ENCODE measurements around the gene CYTH3.
"Not testable (repeated sequence)": the region's sequence is repeated elsewhere in the genome, so short reads cannot be mapped to it uniquely, and the experiment has no call there.

Gene CYTH3

DNA sequence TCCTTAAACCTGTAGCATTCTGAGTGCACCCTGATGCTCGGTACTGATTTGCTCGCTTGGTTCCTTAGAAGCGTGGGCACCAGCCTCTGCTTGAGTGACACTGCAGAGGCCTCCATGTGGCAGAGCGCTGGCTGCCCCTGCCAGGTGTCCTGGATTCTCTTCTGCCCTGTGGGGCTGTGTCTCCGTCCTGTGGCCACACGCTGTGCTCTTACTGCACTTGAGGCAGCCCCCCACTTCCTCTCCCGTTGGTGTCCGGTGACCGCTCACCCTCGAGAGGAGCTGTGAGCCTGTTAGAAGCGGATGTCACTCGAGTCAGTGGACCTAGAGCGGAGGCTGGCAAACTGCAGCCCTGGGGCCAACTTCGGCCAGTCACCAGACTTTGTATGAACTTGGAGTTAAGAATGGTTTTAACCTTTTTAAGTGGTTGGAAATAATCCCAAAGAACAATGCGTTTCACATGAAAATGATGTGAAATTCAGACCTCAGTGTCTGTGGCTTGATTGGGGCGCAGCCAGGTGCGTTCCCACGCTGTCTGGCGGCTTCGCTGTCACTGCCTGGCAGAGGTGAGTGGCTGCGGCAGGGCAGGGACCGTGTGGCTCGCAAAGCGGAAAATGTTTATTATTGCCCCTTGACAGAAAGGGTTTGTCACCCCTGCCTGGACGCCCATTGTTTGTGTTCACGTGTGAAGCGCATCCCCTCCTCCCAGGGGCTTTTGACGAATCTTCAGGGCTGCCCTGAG is 114.6 kb downstream of the CYTH3 start:
- H3K27me3 Mint-ChIP-seq (ENCODE audit: low read depth): no peaks in the 10 kb centered on the region
- no peaks in the 10 kb centered on the region for H3K9me3 Mint-ChIP-seq
- H3K36me3 Mint-ChIP-seq (ENCODE audit: low read depth): peaks cover 34% of the 10 kb centered on the region
- H3K4me1 Mint-ChIP-seq (ENCODE audit: low read depth): peaks cover 4% of the 10 kb centered on the region
- H3K27ac Mint-ChIP-seq: no peak overlapping the region
- H3K4me3 Mint-ChIP-seq: no peak overlapping the region

DNA sequence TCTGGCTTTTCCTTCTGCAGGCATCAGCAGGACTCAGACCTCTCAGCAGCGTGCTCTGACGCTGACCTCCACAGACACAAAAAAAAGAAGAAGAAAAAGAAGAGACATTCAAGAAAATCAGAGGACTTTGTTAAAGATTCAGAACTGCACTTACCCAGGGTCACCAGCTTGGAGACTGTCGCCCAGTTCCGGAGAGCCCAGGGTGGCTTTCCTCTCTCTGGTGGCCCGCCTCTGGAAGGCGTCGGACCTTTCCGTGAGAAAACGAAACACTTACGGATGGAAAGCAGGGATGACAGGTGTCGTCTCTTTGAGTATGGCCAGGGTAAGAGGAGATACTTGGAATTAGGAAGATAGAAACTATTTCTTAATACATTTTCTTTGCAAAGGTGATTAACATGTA is 115.7 kb downstream of the CYTH3 start:
- H3K27ac Mint-ChIP-seq: no peak overlapping the region
- H3K27me3 Mint-ChIP-seq (ENCODE audit: low read depth): no peaks in the 10 kb centered on the region
- H3K4me1 Mint-ChIP-seq (ENCODE audit: low read depth): peaks cover 3% of the 10 kb centered on the region
- no peaks in the 10 kb centered on the region for H3K9me3 Mint-ChIP-seq
- peaks cover 38% of the 10 kb centered on the region for H3K36me3 Mint-ChIP-seq (ENCODE audit: low read depth)
- H3K4me3 Mint-ChIP-seq: no peak overlapping the region

DNA sequence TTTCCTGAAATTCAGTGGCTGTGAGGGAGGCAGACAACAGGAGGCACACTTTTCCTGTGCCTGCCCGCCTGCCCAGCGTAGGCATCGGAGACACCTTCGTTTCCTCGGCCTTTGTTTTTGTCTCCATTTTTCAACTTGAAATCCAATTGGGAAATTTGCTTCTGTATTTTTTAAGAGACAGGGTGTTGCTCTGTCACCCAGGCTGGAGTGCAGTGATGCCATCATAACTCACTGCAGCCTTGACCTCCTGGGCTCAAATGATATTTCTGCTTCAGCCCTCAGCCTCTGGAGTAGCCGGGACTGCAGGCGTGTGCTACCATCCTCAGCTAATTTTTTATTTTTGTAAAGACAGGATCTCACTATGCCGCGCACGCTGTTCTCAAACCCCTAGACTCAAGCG is 116.8 kb downstream of the CYTH3 start:
- Mint-ChIP-seq H3K27me3 (ENCODE audit: low read depth) (no peaks in the 10 kb centered on the region), H3K4me3 (no peak overlapping the region), H3K4me1 (ENCODE audit: low read depth) (no peaks in the 10 kb centered on the region), H3K9me3 (no peaks in the 10 kb centered on the region), H3K36me3 (ENCODE audit: low read depth) (peaks cover 40% of the 10 kb centered on the region), H3K27ac (no peak overlapping the region)

DNA sequence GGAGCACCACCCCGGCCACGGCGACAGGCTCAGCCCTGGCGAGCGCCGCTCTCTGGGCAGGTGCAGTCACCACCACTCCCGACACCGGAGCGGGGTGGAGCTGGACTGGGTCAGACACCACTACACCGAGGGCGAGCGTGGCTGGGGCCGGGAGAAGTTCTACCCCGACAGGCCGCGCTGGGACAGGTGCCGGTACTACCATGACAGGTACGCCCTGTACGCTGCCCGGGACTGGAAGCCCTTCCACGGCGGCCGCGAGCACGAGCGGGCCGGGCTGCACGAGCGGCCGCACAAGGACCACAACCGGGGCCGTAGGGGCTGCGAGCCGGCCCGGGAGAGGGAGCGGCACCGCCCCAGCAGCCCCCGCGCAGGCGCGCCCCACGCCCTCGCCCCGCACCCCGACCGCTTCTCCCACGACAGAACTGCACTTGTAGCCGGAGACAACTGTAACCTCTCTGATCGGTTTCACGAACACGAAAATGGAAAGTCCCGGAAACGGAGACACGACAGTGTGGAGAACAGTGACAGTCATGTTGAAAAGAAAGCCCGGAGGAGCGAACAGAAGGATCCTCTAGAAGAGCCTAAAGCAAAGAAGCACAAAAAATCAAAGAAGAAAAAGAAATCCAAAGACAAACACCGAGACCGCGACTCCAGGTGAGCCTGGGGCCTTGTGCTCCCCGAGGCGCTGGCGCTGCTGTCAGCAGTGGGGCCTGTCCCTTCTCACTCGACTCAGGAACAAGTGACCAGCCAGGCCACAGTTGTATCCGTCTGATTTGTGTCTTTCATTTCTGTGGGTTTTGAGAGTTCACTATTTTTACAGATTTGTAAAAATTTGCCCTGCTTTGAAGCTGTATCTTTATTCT is 117.7 kb downstream of the CYTH3 start:
- H3K27me3 Mint-ChIP-seq (ENCODE audit: low read depth): no peaks in the 10 kb centered on the region
- H3K9me3 Mint-ChIP-seq: no peaks in the 10 kb centered on the region
- H3K36me3 Mint-ChIP-seq (ENCODE audit: low read depth): peaks cover 44% of the 10 kb centered on the region
- no peaks in the 10 kb centered on the region for H3K4me1 Mint-ChIP-seq (ENCODE audit: low read depth)
- H3K27ac Mint-ChIP-seq: no peak overlapping the region
- no peak overlapping the region for H3K4me3 Mint-ChIP-seq

DNA sequence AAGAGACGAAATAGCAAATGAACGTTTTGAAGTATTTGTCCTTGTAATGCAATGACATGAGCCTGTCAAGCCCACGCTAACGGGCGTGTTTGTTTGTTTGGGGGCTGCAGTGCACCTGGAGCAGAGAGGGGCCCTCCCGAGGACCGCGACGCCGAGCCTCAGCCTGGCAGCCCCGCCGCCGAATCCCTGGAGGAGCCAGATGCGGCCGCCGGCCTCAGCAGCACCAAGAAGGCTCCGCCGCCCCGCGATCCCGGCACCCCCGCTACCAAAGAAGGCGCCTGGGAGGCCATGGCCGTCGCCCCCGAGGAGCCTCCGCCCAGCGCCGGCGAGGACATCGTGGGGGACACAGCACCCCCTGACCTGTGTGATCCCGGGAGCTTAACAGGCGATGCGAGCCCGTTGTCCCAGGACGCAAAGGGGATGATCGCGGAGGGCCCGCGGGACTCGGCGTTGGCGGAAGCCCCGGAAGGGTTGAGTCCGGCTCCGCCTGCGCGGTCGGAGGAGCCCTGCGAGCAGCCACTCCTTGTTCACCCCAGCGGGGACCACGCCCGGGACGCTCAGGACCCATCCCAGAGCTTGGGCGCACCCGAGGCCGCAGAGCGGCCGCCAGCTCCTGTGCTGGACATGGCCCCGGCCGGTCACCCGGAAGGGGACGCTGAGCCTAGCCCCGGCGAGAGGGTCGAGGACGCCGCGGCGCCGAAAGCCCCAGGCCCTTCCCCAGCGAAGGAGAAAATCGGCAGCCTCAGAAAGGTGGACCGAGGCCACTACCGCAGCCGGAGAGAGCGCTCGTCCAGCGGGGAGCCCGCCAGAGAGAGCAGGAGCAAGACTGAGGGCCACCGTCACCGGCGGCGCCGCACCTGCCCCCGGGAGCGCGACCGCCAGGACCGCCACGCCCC is 118.5 kb downstream of the CYTH3 start:
- Mint-ChIP-seq H3K4me3 (no peak overlapping the region), H3K9me3 (no peaks in the 10 kb centered on the region), H3K27ac (no peak overlapping the region), H3K36me3 (ENCODE audit: low read depth) (peaks cover 46% of the 10 kb centered on the region), H3K4me1 (ENCODE audit: low read depth) (no peaks in the 10 kb centered on the region), H3K27me3 (ENCODE audit: low read depth) (no peaks in the 10 kb centered on the region)

DNA sequence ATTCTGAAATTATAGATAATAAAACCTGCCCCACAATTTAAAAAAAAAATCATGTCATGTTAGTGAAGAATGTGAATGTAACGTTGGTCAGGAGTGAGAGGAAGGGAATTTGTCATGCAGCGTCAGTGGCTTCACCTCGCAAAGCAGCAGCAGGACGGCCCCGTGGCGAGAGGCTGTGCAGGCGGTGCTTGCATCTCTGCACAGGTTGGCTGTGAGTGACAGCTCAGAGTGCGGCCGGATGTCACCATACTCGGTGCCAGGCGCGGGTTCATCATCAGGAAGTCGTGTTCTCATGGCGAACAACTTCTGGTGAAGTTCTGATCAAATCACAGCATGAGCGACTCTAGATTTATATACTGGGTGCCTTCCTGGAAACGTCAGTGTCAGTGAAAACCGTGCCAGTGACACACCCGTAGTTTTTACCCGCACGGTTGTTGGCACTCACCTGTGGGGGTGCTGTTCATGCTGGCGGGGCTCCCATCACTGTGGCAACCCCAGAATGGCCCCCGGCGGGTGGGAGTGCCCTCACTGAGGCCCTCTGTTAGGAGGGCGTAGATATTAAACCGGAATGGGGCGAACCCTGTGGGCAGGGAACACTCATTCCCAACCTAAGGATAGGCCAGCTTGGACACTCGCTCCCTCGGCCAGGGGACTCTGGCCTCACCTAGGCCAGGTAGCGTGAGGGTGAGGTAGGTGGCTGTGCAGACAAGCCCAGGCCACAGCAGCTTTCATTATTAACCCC is 120.3 kb downstream of the CYTH3 start:
- H3K27me3 Mint-ChIP-seq (ENCODE audit: low read depth): no peaks in the 10 kb centered on the region
- no peak overlapping the region for H3K4me3 Mint-ChIP-seq
- peaks cover 48% of the 10 kb centered on the region for H3K36me3 Mint-ChIP-seq (ENCODE audit: low read depth)
- no peak overlapping the region for H3K27ac Mint-ChIP-seq
- H3K9me3 Mint-ChIP-seq: no peaks in the 10 kb centered on the region
- H3K4me1 Mint-ChIP-seq (ENCODE audit: low read depth): no peaks in the 10 kb centered on the region

DNA sequence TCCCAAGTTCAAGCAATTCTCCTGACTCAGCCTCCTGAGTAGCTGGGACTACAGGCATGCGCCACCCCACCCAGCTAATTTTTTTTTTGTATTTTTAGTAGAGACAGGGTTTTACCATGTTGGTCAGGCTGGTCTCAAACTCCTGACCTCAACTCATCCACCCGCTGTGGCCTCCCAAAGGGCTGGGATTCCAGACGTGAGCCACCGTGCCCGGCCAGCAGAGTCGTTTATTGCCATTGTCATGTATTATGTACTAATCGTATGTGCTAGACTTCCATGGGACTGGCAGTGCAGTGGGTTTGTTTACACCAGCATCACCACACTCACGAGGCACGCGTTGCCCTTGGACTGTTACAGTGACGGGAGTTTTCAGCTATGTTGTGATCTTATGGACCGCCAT is 120.9 kb downstream of the CYTH3 start:
- H3K27ac Mint-ChIP-seq: not testable (repeated sequence)

DNA sequence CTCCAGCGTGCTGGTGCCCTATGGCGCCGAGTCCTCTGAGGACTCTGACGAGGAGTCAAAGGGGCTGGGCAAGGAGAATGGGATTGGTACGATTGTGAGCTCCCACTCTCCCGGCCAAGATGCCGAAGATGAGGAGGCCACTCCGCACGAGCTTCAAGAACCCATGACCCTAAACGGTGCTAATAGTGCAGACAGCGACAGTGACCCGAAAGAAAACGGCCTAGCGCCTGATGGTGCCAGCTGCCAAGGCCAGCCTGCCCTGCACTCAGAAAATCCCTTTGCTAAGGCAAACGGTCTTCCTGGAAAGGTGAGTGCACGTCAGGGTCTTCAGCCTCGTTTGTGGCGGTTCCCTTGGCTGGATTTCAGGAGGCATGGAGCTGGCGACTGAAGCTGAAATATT is 122.4 kb downstream of the CYTH3 start:
- Mint-ChIP-seq H3K9me3 (no peaks in the 10 kb centered on the region), H3K36me3 (ENCODE audit: low read depth) (peaks cover 48% of the 10 kb centered on the region), H3K27me3 (ENCODE audit: low read depth) (no peaks in the 10 kb centered on the region), H3K4me1 (ENCODE audit: low read depth) (no peaks in the 10 kb centered on the region), H3K27ac (no peak overlapping the region), H3K4me3 (no peak overlapping the region)

More for the DNA sequence above, 120.9 kb downstream of the CYTH3 start:
- H3K4me3 Mint-ChIP-seq; H3K9me3 Mint-ChIP-seq; H3K27me3 Mint-ChIP-seq (ENCODE audit: low read depth); H3K4me1 Mint-ChIP-seq (ENCODE audit: low read depth): not testable (repeated sequence)
- peaks cover 48% of the 10 kb centered on the region for H3K36me3 Mint-ChIP-seq (ENCODE audit: low read depth)

DNA sequence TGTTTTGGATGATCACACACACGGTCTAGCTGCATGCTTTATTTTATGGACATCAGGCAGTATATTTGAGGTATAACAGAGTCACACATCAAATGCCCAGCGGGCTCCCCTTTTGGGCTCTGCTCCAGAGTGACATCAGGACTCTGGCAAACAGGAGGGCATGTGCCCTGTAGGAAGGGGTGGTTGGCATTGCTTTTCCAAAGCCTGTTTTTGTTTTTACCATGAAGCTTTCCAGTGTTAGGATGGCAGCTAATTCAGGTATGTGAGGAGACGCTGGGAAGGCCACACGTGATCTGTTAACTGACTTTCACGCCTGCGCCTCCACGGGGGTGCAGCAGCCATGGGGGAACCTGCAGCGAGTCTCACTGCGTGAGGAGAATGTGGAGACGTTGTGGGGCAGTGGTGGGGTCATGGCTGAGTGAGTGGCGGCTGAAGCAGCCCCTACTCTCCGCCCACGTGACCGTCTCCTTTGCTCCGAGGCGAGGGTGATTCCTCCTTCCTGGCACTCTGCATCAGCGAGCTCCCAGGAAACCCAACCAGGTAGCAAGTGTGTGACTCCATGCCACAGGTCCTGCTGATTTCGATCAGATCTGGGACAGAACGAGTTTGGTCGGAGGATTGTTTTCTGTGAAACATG is 123.6 kb downstream of the CYTH3 start:
- H3K4me3 Mint-ChIP-seq: no peak overlapping the region
- H3K27me3 Mint-ChIP-seq (ENCODE audit: low read depth): no peaks in the 10 kb centered on the region
- H3K27ac Mint-ChIP-seq: no peak overlapping the region
- H3K36me3 Mint-ChIP-seq (ENCODE audit: low read depth): peaks cover 52% of the 10 kb centered on the region
- peaks cover 3% of the 10 kb centered on the region for H3K4me1 Mint-ChIP-seq (ENCODE audit: low read depth)
- H3K9me3 Mint-ChIP-seq: no peaks in the 10 kb centered on the region

DNA sequence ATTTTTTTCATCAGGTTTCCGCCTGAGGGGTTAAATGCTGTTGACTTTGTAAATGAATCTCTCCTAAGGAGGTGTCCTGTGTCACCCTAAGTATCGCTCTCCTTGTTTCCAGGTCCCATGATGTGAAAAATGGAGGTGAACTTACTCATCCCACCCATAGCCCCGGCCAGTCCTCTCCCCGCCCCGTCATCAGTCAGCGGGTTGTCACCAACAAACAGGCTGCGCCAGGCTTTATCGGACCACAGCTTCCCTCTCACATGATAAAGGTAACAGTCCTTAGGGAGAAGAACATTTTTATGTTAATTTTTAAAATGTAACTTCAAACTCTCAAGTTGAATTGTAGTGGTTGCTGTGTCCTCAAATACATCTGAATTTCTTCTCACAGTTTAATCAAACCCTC is 124.8 kb downstream of the CYTH3 start:
- H3K27ac Mint-ChIP-seq: no peak overlapping the region
- no peak overlapping the region for H3K4me3 Mint-ChIP-seq
- H3K36me3 Mint-ChIP-seq (ENCODE audit: low read depth): peaks cover 60% of the 10 kb centered on the region
- peaks cover 9% of the 10 kb centered on the region for H3K4me1 Mint-ChIP-seq (ENCODE audit: low read depth)
- no peaks in the 10 kb centered on the region for H3K9me3 Mint-ChIP-seq
- H3K27me3 Mint-ChIP-seq (ENCODE audit: low read depth): no peaks in the 10 kb centered on the region

DNA sequence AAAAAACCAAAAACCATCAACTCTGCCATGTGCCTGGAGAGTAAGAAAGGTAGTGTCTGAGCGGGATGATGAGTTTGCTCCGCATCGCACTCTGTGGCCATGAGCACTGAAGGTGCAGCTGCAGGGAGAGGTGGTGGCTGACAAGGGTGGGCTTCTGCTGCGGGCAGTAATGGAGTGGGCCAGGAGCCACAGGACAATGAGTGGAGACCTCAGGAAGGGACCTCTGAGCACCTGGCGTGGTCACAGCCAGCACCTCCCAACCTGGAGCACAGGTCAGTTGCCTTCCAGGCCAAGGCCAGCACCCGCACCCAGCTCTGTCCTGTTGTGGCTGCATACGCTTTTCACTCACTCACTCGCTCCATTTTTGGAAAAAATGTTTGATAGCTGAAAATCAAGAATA is 125.8 kb downstream of the CYTH3 start:
- no peak overlapping the region for H3K4me3 Mint-ChIP-seq
- peaks cover 61% of the 10 kb centered on the region for H3K36me3 Mint-ChIP-seq (ENCODE audit: low read depth)
- no peaks in the 10 kb centered on the region for H3K9me3 Mint-ChIP-seq
- no peak overlapping the region for H3K27ac Mint-ChIP-seq
- peaks cover 9% of the 10 kb centered on the region for H3K4me1 Mint-ChIP-seq (ENCODE audit: low read depth)
- no peaks in the 10 kb centered on the region for H3K27me3 Mint-ChIP-seq (ENCODE audit: low read depth)

DNA sequence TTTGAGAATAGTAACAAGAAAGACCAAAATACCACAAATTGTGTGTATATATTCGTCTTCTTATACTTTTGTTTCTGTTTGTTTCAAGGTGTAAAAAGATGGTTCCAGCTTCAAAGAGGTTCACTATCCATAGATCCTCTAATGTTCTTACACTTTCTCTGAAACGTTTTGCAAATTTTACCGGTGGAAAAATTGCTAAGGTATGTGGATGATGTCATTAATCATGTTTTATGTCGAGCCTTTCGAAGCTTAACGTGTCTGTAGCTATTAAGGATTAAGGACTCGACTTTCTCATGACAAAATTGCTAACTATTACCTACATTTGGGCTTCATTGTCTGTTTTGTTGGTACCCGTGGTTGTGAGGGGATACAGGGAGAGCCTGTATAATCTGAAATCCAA is 128.4 kb downstream of the CYTH3 start:
- peaks cover 58% of the 10 kb centered on the region for H3K36me3 Mint-ChIP-seq (ENCODE audit: low read depth)
- H3K9me3 Mint-ChIP-seq: no peaks in the 10 kb centered on the region
- H3K4me1 Mint-ChIP-seq (ENCODE audit: low read depth): peaks cover 9% of the 10 kb centered on the region
- H3K27me3 Mint-ChIP-seq (ENCODE audit: low read depth): no peaks in the 10 kb centered on the region
- no peak overlapping the region for H3K27ac Mint-ChIP-seq
- no peak overlapping the region for H3K4me3 Mint-ChIP-seq

DNA sequence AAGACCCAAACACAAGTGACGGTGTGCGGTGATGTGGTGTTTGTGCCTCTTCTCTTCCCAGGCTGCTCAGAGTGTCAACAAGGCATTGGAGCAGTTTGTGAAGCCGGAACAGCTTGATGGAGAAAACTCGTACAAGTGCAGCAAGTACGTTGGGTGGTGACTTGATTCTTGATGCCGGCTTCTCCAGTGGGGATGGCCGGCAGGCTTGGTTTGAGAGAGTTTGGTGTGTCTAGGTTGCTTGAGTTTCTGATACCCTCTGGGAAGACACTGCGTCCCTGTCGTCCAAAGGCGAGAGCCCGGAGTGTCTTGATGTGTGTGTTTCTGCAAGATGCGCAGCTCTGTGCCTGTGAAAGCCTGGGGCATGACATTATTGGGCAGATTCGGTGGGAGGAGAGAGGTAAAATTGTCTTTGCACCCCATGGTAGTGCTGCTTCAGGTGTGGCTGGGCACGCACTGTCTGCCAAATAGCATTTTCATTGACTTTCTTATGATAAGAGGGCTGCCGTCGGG is 129.5 kb downstream of the CYTH3 start:
- Mint-ChIP-seq H3K36me3 (ENCODE audit: low read depth) (peaks cover 52% of the 10 kb centered on the region), H3K4me3 (no peak overlapping the region), H3K4me1 (ENCODE audit: low read depth) (peaks cover 9% of the 10 kb centered on the region), H3K27ac (no peak overlapping the region), H3K9me3 (no peaks in the 10 kb centered on the region), H3K27me3 (ENCODE audit: low read depth) (no peaks in the 10 kb centered on the region)

Measured in T-helper 1 cell treated with Interleukin-12 subunit alpha and Interleukin-12 subunit beta and Interleukin-4 antibody, amounts not matched to agents 30 μg/mL and 1 μg/mL, for 36 hours (primary cell).